K562 treated with DMSO at 1 percent for 4 hours (cell line): Measurements from ENCODE around the gene DAZ2. TPM values are rescaled to one million over a fixed set of nuclear protein-coding genes. Genes with fewer than 3 reads are reported as not detected.

Source experiments
- total RNA-seq: library from RNA; unstranded; fragments of 300-600 nt; gene quantifications from 2 replicates; pipeline ENCODE4 v1.2.3, GENCODE V29; 2022; ENCODE audit not compliant: insufficient read depth

Gene DAZ2, protein sequence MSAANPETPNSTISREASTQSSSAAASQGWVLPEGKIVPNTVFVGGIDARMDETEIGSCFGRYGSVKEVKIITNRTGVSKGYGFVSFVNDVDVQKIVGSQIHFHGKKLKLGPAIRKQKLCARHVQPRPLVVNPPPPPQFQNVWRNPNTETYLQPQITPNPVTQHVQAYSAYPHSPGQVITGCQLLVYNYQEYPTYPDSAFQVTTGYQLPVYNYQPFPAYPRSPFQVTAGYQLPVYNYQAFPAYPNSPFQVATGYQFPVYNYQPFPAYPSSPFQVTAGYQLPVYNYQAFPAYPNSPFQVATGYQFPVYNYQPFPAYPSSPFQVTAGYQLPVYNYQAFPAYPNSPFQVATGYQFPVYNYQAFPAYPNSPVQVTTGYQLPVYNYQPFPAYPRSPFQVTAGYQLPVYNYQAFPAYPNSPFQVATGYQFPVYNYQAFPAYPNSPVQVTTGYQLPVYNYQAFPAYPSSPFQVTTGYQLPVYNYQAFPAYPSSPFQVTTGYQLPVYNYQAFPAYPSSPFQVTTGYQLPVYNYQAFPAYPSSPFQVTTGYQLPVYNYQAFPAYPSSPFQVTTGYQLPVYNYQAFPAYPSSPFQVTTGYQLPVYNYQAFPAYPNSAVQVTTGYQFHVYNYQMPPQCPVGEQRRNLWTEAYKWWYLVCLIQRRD
- not detected in 2 replicates for total RNA-seq

DNA sequence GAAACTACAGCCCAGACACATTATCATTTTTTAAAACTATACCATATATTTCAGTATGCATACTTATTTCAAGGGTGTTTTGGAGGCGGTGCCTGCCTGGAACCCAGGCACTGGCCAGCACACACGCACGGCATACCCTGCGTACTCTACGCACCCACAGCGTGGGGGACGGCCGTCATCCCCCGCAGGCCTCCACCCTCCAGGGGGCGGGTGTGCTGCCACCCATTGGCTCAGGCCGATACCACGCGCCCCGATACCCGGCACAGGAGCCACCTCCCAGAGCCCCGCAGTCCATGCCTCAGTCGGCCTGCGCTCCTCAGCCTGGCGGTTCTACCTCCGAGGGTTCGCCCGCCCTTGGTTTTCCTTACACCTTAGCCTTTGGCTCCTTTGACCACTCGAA, at the start of gene DAZ2:
Gene DAZ2 (plus strand): TSS at position 301 of the 400 bp plus-strand sequence. CDS start 208 bp downstream, outside the sequence.

DNA sequence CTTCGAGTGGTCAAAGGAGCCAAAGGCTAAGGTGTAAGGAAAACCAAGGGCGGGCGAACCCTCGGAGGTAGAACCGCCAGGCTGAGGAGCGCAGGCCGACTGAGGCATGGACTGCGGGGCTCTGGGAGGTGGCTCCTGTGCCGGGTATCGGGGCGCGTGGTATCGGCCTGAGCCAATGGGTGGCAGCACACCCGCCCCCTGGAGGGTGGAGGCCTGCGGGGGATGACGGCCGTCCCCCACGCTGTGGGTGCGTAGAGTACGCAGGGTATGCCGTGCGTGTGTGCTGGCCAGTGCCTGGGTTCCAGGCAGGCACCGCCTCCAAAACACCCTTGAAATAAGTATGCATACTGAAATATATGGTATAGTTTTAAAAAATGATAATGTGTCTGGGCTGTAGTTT, 20.4 kb upstream of the DAZ2 start, which contains the start of gene DAZ1:
Gene DAZ1 (minus strand): TSS at position 101 of the 400 bp plus-strand sequence. CDS start 208 bp downstream, outside the sequence.

Other genes with a start within 250 kb of the DAZ2 start
- not detected in 2 replicates for gene BPY2, start 235.3 kb upstream of the DAZ2 start, total RNA-seq
- gene DAZ1, start 20.5 kb upstream of the DAZ2 start, total RNA-seq, result not detected in 2 replicates